ENCODE data around the gene P2RX4.
"Not testable (repeated sequence)": the region's sequence is repeated elsewhere in the genome, so short reads cannot be mapped to it uniquely, and the experiment has no call there.

Gene P2RX4

GRCh38 chr12:121229826-121230537 is 20.1 kb downstream of the P2RX4 start:
- H3K27ac ChIP-seq (replicated peaks); H3K27me3 ChIP-seq (ENCODE audit: insufficient read depth, poor library complexity, severe bottlenecking); H3K4me3 ChIP-seq (replicated peaks; ENCODE audit: insufficient read depth, low read length): not testable (repeated sequence)
- TF ChIP-seq CTCF (IDR thresholded peaks at IDR 0.05; ENCODE audit: insufficient read depth, low read length): peak; percentile 93
- DNase-seq (ENCODE audit: low read depth in 1 of 2, low spot score in 1 of 2): peak in 1 of 2 experiments; percentile 69

GRCh38 chr12:121230538-121230907 is 20.6 kb downstream of the P2RX4 start:
- no peak overlapping the region for H3K4me3 ChIP-seq (replicated peaks; ENCODE audit: insufficient read depth, low read length)
- H3K27ac ChIP-seq (replicated peaks): no peak overlapping the region
- peak; percentile 16; the same call in 1 of the 2 replicates for TF ChIP-seq POLR2AphosphoS5 (IDR thresholded peaks at IDR 0.05; ENCODE audit: low read depth)
- no peak for TF ChIP-seq SPI1 (IDR thresholded peaks at IDR 0.05; ENCODE audit: borderline replicate concordance, low read depth)
- no peaks in the 10 kb centered on the region for H3K27me3 ChIP-seq (ENCODE audit: insufficient read depth, poor library complexity, severe bottlenecking)
- DNase-seq (ENCODE audit: low read depth in 1 of 2, low spot score in 1 of 2): no peak

GRCh38 chr12:121232163-121232562 is 22.2 kb downstream of the P2RX4 start:
- TF ChIP-seq CTCF (IDR thresholded peaks at IDR 0.05; ENCODE audit: insufficient read depth, low read length): no peak
- TF ChIP-seq POLR2AphosphoS5 (IDR thresholded peaks at IDR 0.05; ENCODE audit: low read depth): peak; percentile 61
- no peak overlapping the region for H3K4me3 ChIP-seq (replicated peaks; ENCODE audit: insufficient read depth, low read length)
- no peak overlapping the region for H3K27ac ChIP-seq (replicated peaks)
- no peak for DNase-seq (ENCODE audit: low read depth in 1 of 2, low spot score in 1 of 2)
- no peaks in the 10 kb centered on the region for H3K27me3 ChIP-seq (ENCODE audit: insufficient read depth, poor library complexity, severe bottlenecking)

GRCh38 chr12:121232977-121233627 is 23.2 kb downstream of the P2RX4 start:
- no peak for DNase-seq (ENCODE audit: low read depth in 1 of 2, low spot score in 1 of 2)
- H3K27ac ChIP-seq (replicated peaks): no peak overlapping the region
- H3K4me3 ChIP-seq (replicated peaks; ENCODE audit: insufficient read depth, low read length): no peak overlapping the region
- TF ChIP-seq POLR2AphosphoS5 (IDR thresholded peaks at IDR 0.05; ENCODE audit: low read depth): no peak
- no peak for TF ChIP-seq CTCF (IDR thresholded peaks at IDR 0.05; ENCODE audit: insufficient read depth, low read length)
- TF ChIP-seq GABPA (IDR thresholded peaks at IDR 0.05; ENCODE audit: low read depth): no peak
- no peaks in the 10 kb centered on the region for H3K27me3 ChIP-seq (ENCODE audit: insufficient read depth, poor library complexity, severe bottlenecking)

- DNase-seq (ENCODE audit: low read depth in 1 of 2, low spot score in 1 of 2): no peak
- H3K4me3 ChIP-seq (replicated peaks; ENCODE audit: insufficient read depth, low read length): no peak overlapping the region
- no peaks in the 10 kb centered on the region for H3K27me3 ChIP-seq (ENCODE audit: insufficient read depth, poor library complexity, severe bottlenecking)
- TF ChIP-seq REST (IDR thresholded peaks at IDR 0.05; ENCODE audit: insufficient replicate concordance, low read depth): no peak
- no peak; the same call in 1 of the 2 replicates for TF ChIP-seq POLR2AphosphoS5 (IDR thresholded peaks at IDR 0.05; ENCODE audit: low read depth)
- no peak for TF ChIP-seq GABPA (IDR thresholded peaks at IDR 0.05; ENCODE audit: low read depth)
- no peak for TF ChIP-seq CTCF (IDR thresholded peaks at IDR 0.05; ENCODE audit: insufficient read depth, low read length)
- TF ChIP-seq SPI1 (IDR thresholded peaks at IDR 0.05; ENCODE audit: borderline replicate concordance, low read depth): no peak
- no peak overlapping the region for H3K27ac ChIP-seq (replicated peaks)
These were observed 23.7 kb downstream of the P2RX4 start for GRCh38 chr12:121233628-121234020.
